Measurements from ENCODE around the gene CILP. TPM values are rescaled to one million over a fixed set of nuclear protein-coding genes. Genes with fewer than 3 reads are reported as not detected.

Gene CILP
- total RNA-seq, 1 donor from 2014 or later = not detected

- no peak for DNase-seq (ENCODE audit: low read depth in 2 of 2)
Observed at GRCh38 chr15:65226221-65226620, 14.9 kb upstream of the CILP start.

GRCh38 chr15:65223996-65224395, 12.7 kb upstream of the CILP start:
- no peak for DNase-seq (ENCODE audit: low read depth in 2 of 2)

- peak in 1 of 2 donors; percentile 19 for DNase-seq (ENCODE audit: low read depth in 2 of 2)
Observed at GRCh38 chr15:65222891-65223290, 11.6 kb upstream of the CILP start.

DNA sequence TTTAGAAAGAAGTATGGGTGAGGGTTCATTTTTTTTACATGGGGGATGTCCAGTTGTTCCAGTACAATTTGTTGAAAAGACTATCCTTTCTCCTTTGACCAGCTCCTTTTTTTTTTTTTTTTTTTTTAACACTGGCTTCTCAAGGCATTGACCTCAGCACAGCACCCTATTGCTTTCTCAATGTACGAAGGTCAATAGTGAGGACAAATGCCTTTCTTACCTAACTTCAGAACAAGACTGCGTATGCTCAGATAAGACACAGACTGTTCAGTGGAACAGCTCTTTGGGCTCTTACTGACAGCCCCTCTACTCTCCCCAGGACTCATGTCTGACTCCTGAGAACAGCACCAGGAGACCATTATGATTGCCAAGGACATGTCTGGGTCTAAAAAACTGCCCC, 10.4 kb upstream of the CILP start:
- no peak for DNase-seq (ENCODE audit: low read depth in 2 of 2)

DNA sequence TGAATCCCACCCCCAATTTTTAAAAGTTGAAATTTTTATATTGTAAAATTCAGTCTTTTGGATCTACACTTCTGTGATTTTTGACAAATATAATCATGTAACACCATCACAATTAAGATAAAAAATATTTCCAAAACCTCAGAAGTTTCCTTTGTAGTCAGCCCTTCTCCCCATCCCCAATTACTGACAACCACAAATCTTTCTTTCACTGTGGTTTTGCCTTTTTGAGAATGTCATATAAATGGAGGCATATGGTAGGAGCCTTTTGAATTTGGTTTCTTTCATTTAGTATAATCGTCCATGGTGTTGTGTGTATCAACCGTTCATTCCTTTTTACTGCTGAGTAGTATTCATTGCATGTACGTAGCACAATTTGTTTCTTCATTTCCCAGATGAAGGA, 7.9 kb upstream of the CILP start:
- DNase-seq (ENCODE audit: low read depth in 2 of 2) = no peak

DNA sequence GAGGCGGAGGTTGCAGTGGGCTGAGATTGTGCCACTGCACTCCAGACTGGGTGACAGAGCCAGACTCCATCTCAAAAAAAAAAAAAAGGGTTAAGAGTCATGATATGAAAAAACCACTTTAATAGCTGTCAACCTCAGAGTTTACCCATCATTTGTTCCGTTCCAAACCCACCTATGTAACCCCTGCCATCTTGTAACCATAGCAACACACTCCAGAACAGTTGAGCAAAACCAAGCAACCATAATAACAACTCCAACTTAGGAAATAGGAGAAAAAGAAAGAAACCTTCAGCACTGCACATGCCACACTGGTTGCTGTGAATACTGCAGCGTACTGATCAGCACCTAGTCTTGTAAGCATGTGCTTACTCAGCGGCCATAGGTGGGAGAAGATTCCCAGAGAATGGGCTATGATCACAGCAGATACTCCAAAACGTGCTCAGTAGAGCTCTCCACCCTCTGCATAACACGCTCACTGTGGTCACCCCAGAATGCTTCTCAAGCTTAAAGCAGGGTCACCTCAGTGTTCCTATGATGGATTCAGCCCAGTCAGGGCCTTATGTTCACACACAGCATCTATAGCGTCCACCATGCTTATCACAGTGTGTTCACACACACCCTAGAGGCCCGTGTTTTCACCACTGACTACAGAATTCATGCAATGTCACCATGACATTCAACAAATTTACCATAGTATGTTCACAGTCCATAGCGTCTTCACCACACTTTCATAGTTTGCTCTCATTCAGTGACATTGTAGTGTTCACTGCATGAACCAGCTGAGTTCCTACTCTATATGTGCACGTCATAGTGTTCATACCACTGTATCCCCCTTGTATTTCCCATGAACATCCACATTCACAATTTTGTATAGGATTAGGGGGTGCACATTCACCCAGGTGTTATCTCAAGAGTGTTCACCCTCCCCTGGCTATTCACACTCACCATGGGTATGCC, 6.5 kb upstream of the CILP start:
- no peak for DNase-seq (ENCODE audit: low read depth in 2 of 2)

DNA sequence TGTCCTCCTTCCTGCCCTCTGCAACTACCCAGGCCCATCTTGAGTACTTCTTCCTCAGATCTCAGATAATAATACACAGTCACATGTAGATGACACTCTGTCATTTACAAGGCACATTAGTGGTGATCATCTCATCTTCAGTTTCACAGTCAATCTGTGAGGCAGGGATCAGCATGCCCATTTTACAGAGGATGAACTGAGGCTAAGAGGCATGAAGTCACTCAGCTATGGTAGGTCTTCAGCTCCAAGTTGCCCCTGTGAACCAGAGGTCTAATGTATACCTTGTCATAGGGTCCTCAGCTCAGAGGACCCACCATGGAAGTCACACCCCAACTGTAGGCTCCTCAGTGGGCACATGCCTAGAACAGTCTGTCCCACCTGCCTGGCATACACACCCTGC, 4.2 kb upstream of the CILP start:
- no peak for DNase-seq (ENCODE audit: low read depth in 2 of 2)

GRCh38 chr15:65214010-65214409, 2.7 kb upstream of the CILP start:
- DNase-seq (ENCODE audit: low read depth in 2 of 2) = no peak

- no peak for DNase-seq (ENCODE audit: low read depth in 2 of 2)
Observed at GRCh38 chr15:65213241-65213640, 2.0 kb upstream of the CILP start.

DNA sequence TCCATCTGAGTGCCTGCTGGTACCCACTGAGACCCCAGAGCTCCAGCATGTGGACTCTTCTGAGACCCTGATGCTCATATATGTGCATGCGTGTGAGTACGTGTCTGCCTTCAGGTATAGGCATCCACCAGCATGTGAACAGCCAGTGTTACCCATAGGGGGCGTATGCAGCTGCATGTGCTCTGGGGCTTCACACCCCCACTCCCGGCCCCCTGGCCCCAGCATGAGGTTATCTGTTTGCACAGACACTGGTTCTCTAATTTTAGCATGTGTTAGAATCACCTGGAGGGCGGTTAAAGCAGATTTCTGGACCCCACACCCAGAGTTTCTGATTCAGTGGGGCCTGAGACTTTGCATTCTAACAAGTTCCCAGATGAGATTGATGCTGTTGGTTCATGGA, 824 bp upstream of the CILP start:
- DNase-seq (ENCODE audit: low read depth in 2 of 2) = peak in 1 of 2 donors; percentile 17

- DNase-seq (ENCODE audit: low read depth in 2 of 2) = no peak
Observed at GRCh38 chr15:65211482-65211982, 259 bp upstream of the CILP start.

GRCh38 chr15:65209701-65210643, 1.3 kb downstream of the CILP start:
- no peak for DNase-seq (ENCODE audit: low read depth in 2 of 2)

- no peak for DNase-seq (ENCODE audit: low read depth in 2 of 2)
Observed at GRCh38 chr15:65208647-65209046, 2.6 kb downstream of the CILP start.

- DNase-seq (ENCODE audit: low read depth in 2 of 2) = no peak
Observed at GRCh38 chr15:65207280-65207840, 3.9 kb downstream of the CILP start.

DNA sequence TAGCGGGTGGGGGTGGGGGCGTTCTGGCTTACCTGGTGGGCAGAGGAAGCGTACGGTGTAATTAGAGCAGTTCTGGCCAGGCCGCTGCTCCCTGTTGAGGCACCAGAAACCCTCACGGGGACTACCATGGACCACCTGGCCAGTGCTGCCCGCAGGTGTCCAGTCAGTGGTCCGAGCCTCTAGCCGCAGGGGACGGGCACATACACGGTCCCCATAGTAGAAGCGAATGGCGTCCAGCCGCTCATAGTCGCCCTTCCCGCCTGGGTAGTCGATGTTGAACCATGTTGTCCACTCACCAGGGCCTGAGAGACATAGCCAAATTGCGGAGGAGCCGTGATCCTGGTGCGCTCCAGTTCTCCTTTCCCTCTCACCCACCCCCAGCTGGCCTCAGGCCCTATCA, 4.5 kb downstream of the CILP start:
- DNase-seq (ENCODE audit: low read depth in 2 of 2) = no peak

- no peak for DNase-seq (ENCODE audit: low read depth in 2 of 2)
Observed at GRCh38 chr15:65204931-65205660, 6.2 kb downstream of the CILP start.

DNA sequence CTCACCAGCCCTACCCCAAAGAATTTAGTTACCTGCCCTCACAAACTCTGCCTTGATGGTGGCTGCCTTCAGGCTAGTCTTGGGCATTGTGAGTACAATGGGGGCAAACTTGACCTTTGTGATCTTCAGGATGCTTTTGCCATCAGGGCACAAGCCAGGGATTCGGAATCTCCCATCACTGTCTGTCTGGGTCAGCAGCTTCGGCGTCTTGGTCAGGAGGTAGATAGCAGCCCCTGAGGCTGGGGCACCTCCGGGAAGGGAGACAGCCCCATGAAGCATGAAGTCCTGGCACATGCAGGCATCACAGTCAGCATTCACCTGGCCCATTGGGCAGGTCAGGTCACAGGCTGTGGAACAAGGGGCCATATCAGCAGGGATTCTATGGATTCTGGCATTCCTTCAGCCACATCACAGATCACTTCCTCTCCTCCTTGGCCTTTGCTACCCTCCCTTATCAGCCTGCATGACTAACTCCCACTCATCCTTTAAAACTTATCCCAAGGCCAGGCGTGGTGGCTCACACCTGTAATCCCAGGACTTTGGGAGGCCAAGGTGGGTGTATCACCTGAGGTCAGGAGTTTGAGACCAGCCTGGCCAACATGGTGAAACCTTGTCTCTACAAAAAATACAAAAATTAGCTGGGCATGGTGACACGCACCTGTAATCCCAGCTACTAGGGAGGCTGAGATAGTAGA, 6.9 kb downstream of the CILP start:
- no peak for DNase-seq (ENCODE audit: low read depth in 2 of 2)

- no peak for DNase-seq (ENCODE audit: low read depth in 2 of 2)
Observed at GRCh38 chr15:65201918-65202317, 9.4 kb downstream of the CILP start.

- DNase-seq (ENCODE audit: low read depth in 2 of 2) = no peak
Observed at GRCh38 chr15:65198571-65198970, 12.7 kb downstream of the CILP start.

- DNase-seq (ENCODE audit: low read depth in 2 of 2) = no peak
Observed at GRCh38 chr15:65197337-65197645, 14.0 kb downstream of the CILP start.
